RPMI8226 (cell line): Measurements from ENCODE around the gene PORCN.
"Not testable (repeated sequence)": the region's sequence is repeated elsewhere in the genome, so short reads cannot be mapped to it uniquely, and the experiment has no call there.

Experiments
- DNase-seq: peaks from one replicate; pipeline ENCODE4 v3.0.0-alpha.2; 2015

The PORCN gene

GRCh38 chrX:48555731-48556325, 47.0 kb downstream of the PORCN start:
- DNase-seq: not testable (repeated sequence)

GRCh38 chrX:48558271-48558670, 49.5 kb downstream of the PORCN start:
- DNase-seq: no peak

- no peak for DNase-seq
Observed at GRCh38 chrX:48559636-48560035, 50.8 kb downstream of the PORCN start.

GRCh38 chrX:48560056-48560455, 51.3 kb downstream of the PORCN start:
- no peak for DNase-seq

- DNase-seq: no peak
Observed at GRCh38 chrX:48560681-48561080, 51.9 kb downstream of the PORCN start.

- no peak for DNase-seq
Observed at GRCh38 chrX:48569958-48570357, 61.2 kb downstream of the PORCN start.
